GM23338 (cell line): ENCODE measurements around the gene ALDH7A1. TPM values are rescaled to one million over a fixed set of nuclear protein-coding genes. Genes with fewer than 3 reads are reported as not detected.

ENCODE experiments used
- ATAC-seq: fragments of 200-7000 bp; cut with Tn5 transposase; 3 replicates; pipeline ENCODE4 v1.9.1; 2020
- DNase-seq: peaks from one replicate; pipeline ENCODE4 v3.0.0-alpha.2; 2015; ENCODE audit warnings: low spot score
- H2AFZ ChIP-seq: fragments of 200-600 bp; sonication (generic); 2 replicates; pipeline ENCODE4 v1.8.0; 2016; ENCODE audit warnings: antibody characterized with exemption, mild to moderate bottlenecking, moderate library complexity
- H3F3A ChIP-seq: fragments of 200-600 bp; sonication (generic); replicated peaks from 2 replicates; pipeline ENCODE4 v1.8.0; 2017; ENCODE audit warnings: antibody characterized with exemption, mixed run types, low read depth
- H3K27ac ChIP-seq: fragments of 200-600 bp; sonication (generic); 2 replicates; pipeline ENCODE4 v1.6.1; 2016; ENCODE audit warnings: low read depth
- H3K27me3 ChIP-seq: fragments of 200-600 bp; sonication (generic); 2 replicates; pipeline ENCODE4 v1.8.0; 2016; ENCODE audit warnings: mild to moderate bottlenecking, mixed run types, moderate library complexity; ENCODE audit not compliant: insufficient read depth
- H3K36me3 ChIP-seq: fragments of 200-600 bp; sonication (generic); 2 replicates; pipeline ENCODE4 v1.8.0; 2016; ENCODE audit warnings: mild to moderate bottlenecking; ENCODE audit not compliant: insufficient read depth
- H3K4me1 ChIP-seq: fragments of 200-600 bp; sonication (generic); 2 replicates; pipeline ENCODE4 v1.8.0; 2016; ENCODE audit warnings: mild to moderate bottlenecking, moderate library complexity; ENCODE audit not compliant: insufficient read depth
- H3K4me2 ChIP-seq: fragments of 200-600 bp; sonication (generic); 2 replicates; pipeline ENCODE4 v1.7.1; 2017; ENCODE audit warnings: mixed run types
- H3K4me3 ChIP-seq: fragments of 200-600 bp; sonication (generic); 2 replicates; pipeline ENCODE4 v1.6.1; 2016; ENCODE audit warnings: mixed run types
- H3K79me2 ChIP-seq: fragments of 200-600 bp; sonication (generic); replicated peaks from 2 replicates; pipeline ENCODE4 v1.8.0; 2017; ENCODE audit warnings: mild to moderate bottlenecking; ENCODE audit not compliant: insufficient read depth
- H3K9me2 ChIP-seq: fragments of 200-600 bp; sonication (generic); 2 replicates; pipeline ENCODE4 v1.8.0; 2017; ENCODE audit not compliant: insufficient read depth
- H4K20me1 ChIP-seq: fragments of 200-600 bp; sonication (generic); replicated peaks from 2 replicates; pipeline ENCODE4 v1.8.0; 2017; ENCODE audit warnings: mild to moderate bottlenecking; ENCODE audit not compliant: insufficient read depth
- H3K27ac Mint-ChIP-seq: 2 replicates; pipeline ENCODE4 v1.8.0; 2020; ENCODE audit warnings: inconsistent platforms, mild to moderate bottlenecking, moderate library complexity, mixed read lengths
- H3K27me3 Mint-ChIP-seq: 3 replicates; pipeline ENCODE4 v1.8.0; 2022; ENCODE audit warnings: low read depth, mild to moderate bottlenecking, moderate library complexity, mixed read lengths, inconsistent platforms; ENCODE audit not compliant: insufficient read depth, poor library complexity
- H3K36me3 Mint-ChIP-seq: 3 replicates; pipeline ENCODE4 v1.8.0; 2021; ENCODE audit warnings: low read depth, mild to moderate bottlenecking, inconsistent platforms, moderate library complexity, mixed read lengths
- H3K4me1 Mint-ChIP-seq: 3 replicates; pipeline ENCODE4 v1.8.0; 2020; ENCODE audit warnings: mild to moderate bottlenecking, inconsistent platforms, mixed read lengths
- H3K4me3 Mint-ChIP-seq: 3 replicates; pipeline ENCODE4 v1.8.0; 2021; ENCODE audit warnings: moderate library complexity, mild to moderate bottlenecking, inconsistent platforms, mixed read lengths
- H3K9me3 Mint-ChIP-seq: 3 replicates; pipeline ENCODE4 v1.8.0; 2020; ENCODE audit warnings: moderate library complexity, mild to moderate bottlenecking, inconsistent platforms, mixed read lengths
- CREB1 ChIP-seq: fragments of 250-450 bp; sonication (Bioruptor Pico); IDR thresholded peaks from 2 replicates; pipeline ENCODE4 v1.5.0; 2020; ENCODE audit warnings: low read depth, mild to moderate bottlenecking, moderate library complexity
- CTCF ChIP-seq, 2 experiments: fragments of 200-600 bp in 1 of 2; sonication (generic) in 1 of 2; conservative IDR thresholded peaks; 2 replicates each; pipeline versions ENCODE4 v1.5.1 to v1.6.1; 2016 to 2017; ENCODE audit warnings: antibody characterized with exemption in 2 of 2, low read depth in 2 of 2, mild to moderate bottlenecking in 2 of 2, moderate library complexity in 1 of 2
- ETS1 ChIP-seq: IDR thresholded peaks from 2 replicates; pipeline ENCODE4 v1.6.1; 2016; ENCODE audit warnings: antibody characterized with exemption
- EZH2 ChIP-seq: fragments of 200-600 bp; sonication (generic); IDR thresholded peaks from one replicate; pipeline ENCODE4 v1.8.0; 2017; ENCODE audit warnings: antibody characterized with exemption, mild to moderate bottlenecking, low read depth; ENCODE audit not compliant: unreplicated experiment
- EZH2phosphoT487 ChIP-seq: fragments of 200-600 bp; sonication (generic); IDR thresholded peaks from one replicate; pipeline ENCODE4 v1.8.1; 2018; ENCODE audit warnings: antibody characterized with exemption; ENCODE audit not compliant: unreplicated experiment
- JUNB ChIP-seq: IDR thresholded peaks from one replicate; pipeline ENCODE4 v1.6.1; 2016; ENCODE audit warnings: antibody characterized with exemption; ENCODE audit not compliant: unreplicated experiment
- NANOG ChIP-seq: IDR thresholded peaks from 2 replicates; pipeline ENCODE4 v1.6.1; 2016; ENCODE audit warnings: antibody characterized with exemption, borderline replicate concordance
- POLR2AphosphoS5 ChIP-seq: IDR thresholded peaks from 2 replicates; pipeline ENCODE4 v1.6.1; 2016; ENCODE audit warnings: antibody characterized with exemption, low read depth
- REST ChIP-seq: IDR thresholded peaks from one replicate; pipeline ENCODE4 v1.6.1; 2018; ENCODE audit warnings: antibody characterized with exemption; ENCODE audit not compliant: unreplicated experiment
- STAT1 ChIP-seq: IDR thresholded peaks from one replicate; pipeline ENCODE4 v1.6.1; 2016; ENCODE audit warnings: antibody characterized with exemption; ENCODE audit not compliant: unreplicated experiment
- ZNF114 ChIP-seq: fragments of 250-450 bp; sonication (Bioruptor Pico); IDR thresholded peaks from 2 replicates; pipeline ENCODE4 v1.5.0; 2020; ENCODE audit warnings: mild to moderate bottlenecking, moderate library complexity
- ZNF331 ChIP-seq: fragments of 250-450 bp; sonication (Bioruptor Pico); IDR thresholded peaks from 2 replicates; pipeline ENCODE4 v1.5.0; 2020; ENCODE audit warnings: low read depth, mild to moderate bottlenecking, moderate library complexity
- polyA plus RNA-seq: library from polyadenylated mRNA; unstranded; fragments of >200 nt; fragmentation: Nextera tagmentation; extraction: Ambion mirVana; gene quantifications from 2 replicates; pipeline ENCODE4 v1.2.1, GENCODE V29; 2016
- total RNA-seq: library from RNA; depleted of rRNA; stranded (reverse); fragments of >200 nt; shearing (Covaris generic); gene quantifications from 2 replicates; pipeline ENCODE4 v1.2.3, GENCODE V29; 2014

The ALDH7A1 gene
- total and polyA plus RNA-seq, 2 experiments from 2014 or later: 122 to 198 TPM

GRCh38 chr5:126516133-126516532, 78.9 kb downstream of the ALDH7A1 start:
- Histone ChIP-seq H3K27me3 (no peaks in the 10 kb centered on the region), H3K9me2 (peaks cover 17% of the 10 kb centered on the region), H4K20me1 (no peaks in the 10 kb centered on the region), H3K79me2 (no peaks in the 10 kb centered on the region), H3F3A (no peaks in the 10 kb centered on the region), H3K27ac (no peak overlapping the region), H3K4me1 (peaks cover 7% of the 10 kb centered on the region), H3K4me3 (no peak overlapping the region), H2AFZ (peak overlapping the region; percentile 24; the same call in 1 of the 2 replicates), H3K4me2 (no peak overlapping the region), H3K36me3 (no peaks in the 10 kb centered on the region)
- TF ChIP-seq JUNB (no peak), CREB1 (CRISPR knock-in tag) (no peak), EZH2phosphoT487 (no peak), STAT1 (no peak), ETS1 (no peak), ZNF331 (CRISPR knock-in tag) (no peak), EZH2 (no peak), POLR2AphosphoS5 (no peak), CTCF (conservative IDR thresholded peaks at IDR 0.05; ENCODE audit: low read depth in 2 of 2) (no peak), REST (no peak), NANOG (no peak), ZNF114 (CRISPR knock-in tag) (no peak)
- Mint-ChIP-seq H3K27ac (no peak overlapping the region), H3K4me3 (no peak overlapping the region), H3K4me1 (peaks cover 12% of the 10 kb centered on the region), H3K9me3 (peaks cover 4% of the 10 kb centered on the region; the same call in 1 of the 3 replicates), H3K36me3 (no peaks in the 10 kb centered on the region), H3K27me3 (peaks cover 2% of the 10 kb centered on the region)
- ATAC-seq (no peak), DNase-seq (no peak)
